Heart left ventricle (tissue), 16 donors: ENCODE measurements around the gene SH2D3C. TPM values are rescaled to one million over a fixed set of nuclear protein-coding genes. Genes with fewer than 3 reads are reported as not detected.

Experiments used
- ATAC-seq, 4 donors: fragments of 200-7000 bp; cut with Tn5 transposase; one replicate each; pipeline ENCODE4 v1.9.1; 2020 to 2022; ENCODE audit warnings: moderate library complexity in 4 of 4, mild to moderate bottlenecking in 3 of 4, moderate number of reproducible peaks in 1 of 4
- DNase-seq, 5 donors: peaks; one replicate each; pipeline ENCODE4 v3.0.0-alpha.2; 2020
- H3K27ac ChIP-seq, 12 donors: fragments of 200-600 bp; sonication (generic) in 4 of 12; one replicate each; pipeline versions ENCODE4 v1.5.0 to v1.8.0; 2016 to 2022; ENCODE audit warnings: mild to moderate bottlenecking in 2 of 12
- H3K27me3 ChIP-seq, 9 donors: fragments of 200-600 bp; sonication (generic) in 2 of 9; one replicate each; pipeline versions ENCODE4 v1.5.1 to v1.8.0; 2016 to 2022; ENCODE audit warnings: mild to moderate bottlenecking in 3 of 9
- H3K36me3 ChIP-seq, 9 donors: fragments of 200-600 bp; sonication (generic) in 2 of 9; one replicate each; pipeline versions ENCODE4 v1.5.0 to v1.8.0; 2018 to 2022; ENCODE audit warnings: mild to moderate bottlenecking in 2 of 9
- H3K4me1 ChIP-seq, 12 donors: fragments of 200-600 bp; sonication (generic) in 4 of 12; one replicate each; pipeline versions ENCODE4 v1.5.0 to v1.8.0; 2016 to 2022; ENCODE audit warnings: mild to moderate bottlenecking in 3 of 12
- H3K4me3 ChIP-seq, 12 donors: fragments of 200-600 bp; sonication (generic) in 4 of 12; one replicate each; pipeline versions ENCODE4 v1.5.0 to v1.8.0; 2017 to 2022; ENCODE audit warnings: mild to moderate bottlenecking in 9 of 12, moderate library complexity in 4 of 12
- H3K9me3 ChIP-seq, 12 donors: fragments of 200-600 bp; sonication (generic) in 4 of 12; one replicate each; pipeline versions ENCODE4 v1.5.0 to v1.8.0; 2016 to 2022; ENCODE audit warnings: mild to moderate bottlenecking in 1 of 12
- CTCF ChIP-seq, 12 donors: fragments of 200-600 bp; sonication (generic) in 4 of 12; IDR thresholded peaks; one replicate each; pipeline versions ENCODE4 v1.5.0 to v1.8.0; 2018 to 2022; ENCODE audit warnings: antibody characterized with exemption in 12 of 12, mild to moderate bottlenecking in 5 of 12
- POLR2A ChIP-seq, 2 donors: fragments of 450-650 bp; IDR thresholded peaks; one replicate each; pipeline ENCODE4 v1.6.1; 2017; ENCODE audit warnings: antibody characterized with exemption in 2 of 2, mild to moderate bottlenecking in 2 of 2, moderate library complexity in 2 of 2
- WGBS, 4 donors: extraction: QIAGEN DNeasy Blood & Tissue Kit in 2 of 4; methylation state at CpG; one replicate each; pipeline versions ENCODE4 v1.1.5 to v1.1.7; 2013 to 2018; 5-methylcytosine and 5-hydroxymethylcytosine counted together
- intact Hi-C, 10 donors: fragments of 100-400 bp; cut with DNase I; formaldehyde crosslinking; loops; one replicate each; pipeline versions ENCODE4 v1.11.1 to v1.14.2; 2022
- polyA plus RNA-seq, 2 donors: library from polyadenylated mRNA; stranded (reverse); fragments of 200-250 nt; gene quantifications; one replicate each; pipeline ENCODE4 v1.2.3, GENCODE V29; 2013
- total RNA-seq, 9 donors: library from RNA; depleted of rRNA in 2 of 9; stranded (reverse); fragments of >200 nt in 2 of 9; fragmentation: NEBNext Ultra II Directional in 3 of 9; extraction: Animal tissue kit (Norgen Biotek cat#: 25700) in 3 of 9; gene quantifications; one replicate each; pipeline versions ENCODE4 v1.1.0 to v1.2.4, GENCODE V29; 2016 to 2023
- donor health status: ischemic (EF 13 %, LVEDD 7.1; RV severe dilation, severe dysfunction).
- donor health status: healthy with polysubstance abuse.
- donor health status: DM: no; HTN: yes; CAD: no.
- donor health status: DM: no; HTN: no; CAD: no.
- donor health status: ischemic (EF 25% LVEDD 6.9; RV normal size, moderate dysfunction).
- donor health status: ischemic (EF 25% LVEDD 5.7; RV mildly dilated, moderate dysfunction).
- donor health status: healthy.
- donor health status: DM: yes; HTN: yes; CAD: no.
- donor health status: ischemic (EF 35%, LVEDD 5.7; RV mildly dilated, moderate dysfunction).
- donor health status: nonischemic (EF 11% LVEDD 7.7; RV severe dilation, severe dysfunction).
- donor health status: DM: yes; HTN: yes; CAD: no.
- donor health status: PGD.
- donor health status: ischemic (EF 29% LVEDD 5.4; RV normal size, mild dysfunction).
- donor health status: nonischemic (EF 23%, LVEDD 6.1; RV moderate dilation, normal function).

The SH2D3C gene
- total and polyA plus RNA-seq, 11 donors = 13.7 to 38.9 (median 21.0) TPM

GRCh38 chr9:127714020-127714750, 64.3 kb downstream of the SH2D3C start:
- H3K4me1 ChIP-seq = peaks cover 0 to 26% (median 13%) of the 10 kb centered on the region in 12 donors
- H3K9me3 ChIP-seq = no peaks in the 10 kb centered on the region
- H3K4me3 ChIP-seq = peak overlapping the region in 11 of 12 donors; percentile 58 to 91 (median 71)
- H3K27ac ChIP-seq = no peak overlapping the region
- intact Hi-C loops = loop anchor here in 1 of 10 donors (5.0 kb wide), 1 partner anchor 117 kb away; no protein-coding TSS in a partner anchor
- peaks cover 0 to 3% (median 0%) of the 10 kb centered on the region in 9 donors for H3K36me3 ChIP-seq
- no peaks in the 10 kb centered on the region for H3K27me3 ChIP-seq
- ATAC-seq = no peak
- TF ChIP-seq CTCF (IDR thresholded peaks at IDR 0.05) = no peak
- no peak for TF ChIP-seq POLR2A (IDR thresholded peaks at IDR 0.05)
- DNase-seq = no peak
- WGBS, 4 donors = 60 to 80% (median 69%) methylated on average over 6 to 19 of the region's 19 CpGs

- Histone ChIP-seq H3K9me3 (no peaks in the 10 kb centered on the region), H3K27ac (no peak overlapping the region), H3K27me3 (no peaks in the 10 kb centered on the region), H3K4me1 (peaks cover 0 to 26% (median 13%) of the 10 kb centered on the region in 12 donors), H3K4me3 (no peak overlapping the region), H3K36me3 (peaks cover 0 to 3% (median 0%) of the 10 kb centered on the region in 9 donors)
- intact Hi-C loops = loop anchor here in 1 of 10 donors (5.0 kb wide), 1 partner anchor 116 kb away; no protein-coding TSS in a partner anchor
- ATAC-seq (no peak), DNase-seq (peak in 1 of 5 donors; percentile 49)
- TF ChIP-seq CTCF (IDR thresholded peaks at IDR 0.05) (no peak), POLR2A (IDR thresholded peaks at IDR 0.05) (no peak)
- WGBS, 4 donors = 93 to 96% (median 94%) methylated on average over 9 to 10 of the region's 10 CpGs
Measured at GRCh38 chr9:127712867-127713266, 65.6 kb downstream of the SH2D3C start.

GRCh38 chr9:127712371-127712770, 66.1 kb downstream of the SH2D3C start:
- H3K9me3 ChIP-seq = no peaks in the 10 kb centered on the region
- intact Hi-C loops = loop anchor here in 1 of 10 donors (5.0 kb wide), 1 partner anchor 115 kb away; no protein-coding TSS in a partner anchor
- 91 to 96% (median 93%) methylated on average over 11 of the region's 11 CpGs for WGBS, 4 donors
- H3K4me1 ChIP-seq = peaks cover 0 to 22% (median 13%) of the 10 kb centered on the region in 12 donors
- no peak for DNase-seq
- H3K4me3 ChIP-seq = no peak overlapping the region
- H3K27ac ChIP-seq = no peak overlapping the region
- ATAC-seq = no peak
- TF ChIP-seq CTCF (IDR thresholded peaks at IDR 0.05) (no peak), POLR2A (IDR thresholded peaks at IDR 0.05) (no peak)
- H3K36me3 ChIP-seq = peaks cover 0 to 3% (median 0%) of the 10 kb centered on the region in 9 donors
- no peaks in the 10 kb centered on the region for H3K27me3 ChIP-seq

GRCh38 chr9:127711831-127712274, 66.6 kb downstream of the SH2D3C start:
- peaks cover 0 to 3% (median 0%) of the 10 kb centered on the region in 9 donors for H3K36me3 ChIP-seq
- no peak overlapping the region for H3K4me3 ChIP-seq
- no peak overlapping the region for H3K27ac ChIP-seq
- TF ChIP-seq POLR2A (IDR thresholded peaks at IDR 0.05) (no peak), CTCF (IDR thresholded peaks at IDR 0.05) (no peak)
- H3K9me3 ChIP-seq = no peaks in the 10 kb centered on the region
- intact Hi-C loops = loop anchor here in 1 of 10 donors (5.0 kb wide), 1 partner anchor 115 kb away; no protein-coding TSS in a partner anchor
- H3K4me1 ChIP-seq = peaks cover 0 to 27% (median 13%) of the 10 kb centered on the region in 12 donors
- 81 to 90% (median 87%) methylated on average over 8 to 11 of the region's 11 CpGs for WGBS, 4 donors
- H3K27me3 ChIP-seq = no peaks in the 10 kb centered on the region
- no peak for DNase-seq
- no peak for ATAC-seq
